Neural crest cell (in vitro differentiated cells): Measurements from ENCODE around the gene LDLRAD3. TPM values are rescaled to one million over a fixed set of nuclear protein-coding genes. Genes with fewer than 3 reads are reported as not detected.

Experiments used
- DNase-seq: peaks from one replicate; pipeline ENCODE4 v3.0.0; 2021; ENCODE audit warnings: low read depth, mixed read lengths, low spot score
- H3K27ac Mint-ChIP-seq: one replicate; pipeline ENCODE4 v1.8.0; 2021; ENCODE audit warnings: mild to moderate bottlenecking, mixed read lengths; ENCODE audit not compliant: unreplicated experiment
- H3K27me3 Mint-ChIP-seq: 2 replicates; pipeline ENCODE4 v1.8.0; 2021; ENCODE audit warnings: low read depth, mild to moderate bottlenecking, mixed read lengths
- H3K36me3 Mint-ChIP-seq: 2 replicates; pipeline ENCODE4 v1.8.0; 2021; ENCODE audit warnings: low read depth, mild to moderate bottlenecking, mixed read lengths
- H3K4me1 Mint-ChIP-seq: 2 replicates; pipeline ENCODE4 v1.8.0; 2021; ENCODE audit warnings: mixed read lengths
- H3K4me3 Mint-ChIP-seq: one replicate; pipeline ENCODE4 v1.8.0; 2021; ENCODE audit warnings: mild to moderate bottlenecking, mixed read lengths
- H3K9me3 Mint-ChIP-seq: 2 replicates; pipeline ENCODE4 v1.8.0; 2021; ENCODE audit warnings: mixed read lengths
- CTCF ChIP-seq: fragments of 200-600 bp; sonication (generic); conservative IDR thresholded peaks from 2 replicates; pipeline ENCODE4 v1.5.0; 2021; ENCODE audit warnings: antibody characterized with exemption, mild to moderate bottlenecking
- total RNA-seq: library from RNA; stranded (reverse); gene quantifications from 2 replicates; pipeline ENCODE4 v1.2.1, GENCODE V29; 2021

Gene LDLRAD3
- total RNA-seq, 1 donor from 2014 or later: 30.1 TPM

- peaks cover 15% of the 10 kb centered on the region for H3K36me3 Mint-ChIP-seq
- DNase-seq: no peak
- peaks cover 33% of the 10 kb centered on the region for H3K4me1 Mint-ChIP-seq
- no peak for TF ChIP-seq CTCF
- peaks cover 10% of the 10 kb centered on the region for H3K9me3 Mint-ChIP-seq
- H3K4me3 Mint-ChIP-seq: no peak overlapping the region
- H3K27ac Mint-ChIP-seq: peak overlapping the region; percentile 76
- no peaks in the 10 kb centered on the region for H3K27me3 Mint-ChIP-seq
Measured at GRCh38 chr11:36033936-36034335, 90.1 kb downstream of the LDLRAD3 start.

- peaks cover 10% of the 10 kb centered on the region for H3K9me3 Mint-ChIP-seq
- TF ChIP-seq CTCF: no peak
- peaks cover 33% of the 10 kb centered on the region for H3K4me1 Mint-ChIP-seq
- H3K4me3 Mint-ChIP-seq: no peak overlapping the region
- H3K27me3 Mint-ChIP-seq: no peaks in the 10 kb centered on the region
- no peak for DNase-seq
- H3K36me3 Mint-ChIP-seq: peaks cover 15% of the 10 kb centered on the region
- H3K27ac Mint-ChIP-seq: no peak overlapping the region
Measured at GRCh38 chr11:36034551-36035331, 90.9 kb downstream of the LDLRAD3 start.

- Mint-ChIP-seq H3K4me1 (peaks cover 30% of the 10 kb centered on the region), H3K27ac (no peak overlapping the region), H3K9me3 (peaks cover 10% of the 10 kb centered on the region), H3K4me3 (no peak overlapping the region), H3K27me3 (no peaks in the 10 kb centered on the region), H3K36me3 (peaks cover 15% of the 10 kb centered on the region)
- DNase-seq: no peak
- no peak for TF ChIP-seq CTCF
Measured at GRCh38 chr11:36035454-36035853, 91.6 kb downstream of the LDLRAD3 start.

- Mint-ChIP-seq H3K36me3 (peaks cover 13% of the 10 kb centered on the region), H3K27ac (no peak overlapping the region), H3K27me3 (no peaks in the 10 kb centered on the region)
Measured at GRCh38 chr11:36035999-36036398, 92.1 kb downstream of the LDLRAD3 start.

GRCh38 chr11:36037031-36037430 is 93.2 kb downstream of the LDLRAD3 start:
- TF ChIP-seq CTCF: no peak
- DNase-seq: no peak
- no peak overlapping the region for H3K4me3 Mint-ChIP-seq
- H3K27ac Mint-ChIP-seq: no peak overlapping the region
- H3K36me3 Mint-ChIP-seq: peaks cover 7% of the 10 kb centered on the region
- no peaks in the 10 kb centered on the region for H3K27me3 Mint-ChIP-seq
- H3K9me3 Mint-ChIP-seq: peaks cover 8% of the 10 kb centered on the region
- H3K4me1 Mint-ChIP-seq: peaks cover 25% of the 10 kb centered on the region

More at GRCh38 chr11:36035999-36036398, 92.1 kb downstream of the LDLRAD3 start:
- TF ChIP-seq CTCF: no peak
- DNase-seq: no peak
- Mint-ChIP-seq H3K4me1 (peaks cover 26% of the 10 kb centered on the region), H3K4me3 (no peak overlapping the region), H3K9me3 (peaks cover 10% of the 10 kb centered on the region)
